H4 (cell line): ENCODE measurements around the gene PRTG. TPM values are rescaled to one million over a fixed set of nuclear protein-coding genes. Genes with fewer than 3 reads are reported as not detected.

Source experiments
- DNase-seq: peaks from one replicate; pipeline ENCODE4 v3.0.0-alpha.2; 2015; ENCODE audit warnings: low spot score
- total RNA-seq: library from RNA; depleted of rRNA; stranded (reverse); fragments of >200 nt; shearing (Covaris generic); gene quantifications from 2 replicates; pipeline ENCODE4 v1.2.3, GENCODE V29; 2014; rRNA removed

Gene PRTG
- total RNA-seq, 1 experiment from 2014 or later = 2.1 TPM

DNA sequence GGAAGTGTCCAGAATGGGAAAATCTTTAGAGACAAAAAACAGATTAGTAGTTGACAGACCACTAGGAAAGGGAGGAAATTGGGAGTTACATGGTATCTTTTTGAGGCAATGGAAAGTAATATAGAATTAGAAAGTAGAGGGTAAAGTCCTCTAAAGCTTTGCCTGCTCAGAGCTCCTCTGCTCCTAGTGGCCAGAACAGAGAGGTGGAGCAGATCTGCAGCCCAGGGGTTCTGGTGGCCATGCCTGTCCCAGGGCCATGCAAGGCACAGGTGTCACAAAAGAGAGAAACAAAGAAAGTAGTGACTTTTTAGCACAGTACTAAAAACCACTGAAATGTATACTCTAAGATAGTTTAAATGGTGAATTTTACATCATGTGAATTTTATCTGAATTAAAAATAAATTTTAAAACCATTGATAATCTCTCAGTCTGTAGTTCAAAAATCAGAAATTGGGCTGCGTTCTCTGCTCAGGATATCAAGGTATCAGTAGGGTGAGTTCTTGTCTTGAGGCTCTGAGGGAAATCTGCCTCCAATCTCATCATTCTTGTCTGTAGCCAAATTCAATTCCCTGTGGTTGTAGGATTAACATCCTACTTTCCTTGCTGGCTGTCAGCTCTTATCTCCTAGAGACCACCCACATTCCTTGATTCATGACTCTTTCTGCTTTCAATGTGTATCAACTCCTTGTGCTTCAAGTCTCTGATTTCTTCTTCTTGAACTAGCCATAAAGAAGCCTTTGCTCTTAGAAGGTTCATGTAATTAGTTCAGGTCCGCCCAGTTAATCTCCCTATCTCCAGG, 178.4 kb downstream of the PRTG start:
- DNase-seq = no peak

DNA sequence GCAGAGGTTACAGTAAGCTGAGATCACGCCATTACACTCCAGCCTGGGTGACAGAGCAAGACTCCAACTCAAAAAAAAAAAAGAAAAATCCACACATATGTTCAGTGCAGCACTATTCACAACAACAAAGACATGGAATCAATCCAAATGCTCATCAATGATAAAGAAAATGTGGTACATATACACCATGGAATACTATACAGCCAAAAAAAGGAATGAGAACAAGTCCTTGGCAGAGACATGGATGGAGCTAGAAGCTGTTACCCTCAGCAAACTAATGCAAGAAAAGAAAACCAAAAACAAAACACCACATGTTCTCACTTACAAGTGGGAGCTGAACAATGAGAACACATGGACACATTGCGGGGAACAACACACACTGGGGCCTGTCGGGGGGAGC, 180.4 kb downstream of the PRTG start:
- no peak for DNase-seq

Other genes starting within 250 kb of the PRTG start
- gene DNAAF4, start 234.9 kb downstream of the PRTG start, total RNA-seq = 1.3 and 2.6 TPM in 2 replicates
- gene PYGO1, start 154.8 kb downstream of the PRTG start, total RNA-seq = 7.2 and 7.8 TPM in 2 replicates